Duodenal mucosa (tissue), 2 donors: Measurements from ENCODE around the gene CGREF1.

Experiments
- H3K27ac ChIP-seq: one replicate; pipeline ENCODE4 v1.7.0; 2013; ENCODE audit warnings: low read depth, low read length
- H3K27me3 ChIP-seq, 2 donors: one replicate each; pipeline ENCODE4 v1.7.0; 2013; ENCODE audit warnings: low read length in 2 of 2, control low read depth in 1 of 2; ENCODE audit not compliant: insufficient read depth in 2 of 2, control insufficient read depth in 1 of 2
- H3K36me3 ChIP-seq, 2 donors: one replicate each; pipeline ENCODE4 v1.7.0; 2013; ENCODE audit warnings: low read length in 2 of 2, control low read depth in 1 of 2; ENCODE audit not compliant: insufficient read depth in 2 of 2, control insufficient read depth in 1 of 2
- H3K4me1 ChIP-seq, 2 donors: one replicate each; pipeline ENCODE4 v1.7.0; 2013; ENCODE audit warnings: low read length in 2 of 2, control low read depth in 1 of 2; ENCODE audit not compliant: insufficient read depth in 2 of 2, control insufficient read depth in 1 of 2
- H3K4me3 ChIP-seq, 2 donors: one replicate each; pipeline ENCODE4 v1.7.0; 2013; ENCODE audit warnings: low read length in 2 of 2, low read depth in 1 of 2
- H3K9ac ChIP-seq, 2 donors: one replicate each; pipeline ENCODE4 v1.7.0; 2013; ENCODE audit warnings: low read length in 2 of 2, low read depth in 1 of 2
- H3K9me3 ChIP-seq, 2 donors: one replicate each; pipeline ENCODE4 v1.7.0; 2013; ENCODE audit warnings: low read length in 2 of 2, control low read depth in 1 of 2; ENCODE audit not compliant: control insufficient read depth in 1 of 2

CGREF1 gene

GRCh38 chr2:27152102-27152795, 33.3 kb upstream of the CGREF1 start:
- H3K4me1 ChIP-seq = peaks cover 5 to 6% of the 10 kb centered on the region in 2 donors
- H3K4me3 ChIP-seq = no peak overlapping the region
- H3K27ac ChIP-seq = no peak overlapping the region
- no peaks in the 10 kb centered on the region for H3K36me3 ChIP-seq
- H3K27me3 ChIP-seq = no peaks in the 10 kb centered on the region
- H3K9ac ChIP-seq = no peak overlapping the region
- H3K9me3 ChIP-seq = no peaks in the 10 kb centered on the region

GRCh38 chr2:27150639-27151230, 31.8 kb upstream of the CGREF1 start:
- Histone ChIP-seq H3K9ac (no peak overlapping the region), H3K9me3 (no peaks in the 10 kb centered on the region), H3K27me3 (no peaks in the 10 kb centered on the region), H3K4me3 (no peak overlapping the region), H3K36me3 (no peaks in the 10 kb centered on the region), H3K4me1 (peaks cover 5 to 6% of the 10 kb centered on the region in 2 donors), H3K27ac (no peak overlapping the region)

GRCh38 chr2:27149570-27150405, 30.9 kb upstream of the CGREF1 start:
- Histone ChIP-seq H3K36me3 (no peaks in the 10 kb centered on the region), H3K9me3 (no peaks in the 10 kb centered on the region), H3K4me3 (no peak overlapping the region), H3K27ac (no peak overlapping the region), H3K27me3 (no peaks in the 10 kb centered on the region), H3K4me1 (peaks cover 5 to 6% of the 10 kb centered on the region in 2 donors), H3K9ac (no peak overlapping the region)

GRCh38 chr2:27148801-27149439, 30.0 kb upstream of the CGREF1 start, which contains the start of gene TCF23:
TSS of gene TCF23 (plus strand) at chr2:27149004. CDS start at chr2:27149134, 130 bp downstream.
- H3K36me3 ChIP-seq = no peaks in the 10 kb centered on the region
- H3K27me3 ChIP-seq = no peaks in the 10 kb centered on the region
- no peak within 1 kb of the TSS for H3K27ac ChIP-seq
- H3K4me1 ChIP-seq = peaks cover 5 to 6% of the 10 kb centered on the region in 2 donors
- H3K9me3 ChIP-seq = no peaks in the 10 kb centered on the region
- no peak within 1 kb of the TSS for H3K4me3 ChIP-seq
- H3K9ac ChIP-seq = no peak within 1 kb of the TSS

- no peak overlapping the region for H3K9ac ChIP-seq
- no peak overlapping the region for H3K27ac ChIP-seq
- H3K4me3 ChIP-seq = no peak overlapping the region
- peaks cover 2 to 6% of the 10 kb centered on the region in 2 donors for H3K4me1 ChIP-seq
- H3K36me3 ChIP-seq = no peaks in the 10 kb centered on the region
- H3K27me3 ChIP-seq = no peaks in the 10 kb centered on the region
- H3K9me3 ChIP-seq = no peaks in the 10 kb centered on the region
Observed at GRCh38 chr2:27147935-27148334, 29.0 kb upstream of the CGREF1 start.

- Histone ChIP-seq H3K9ac (no peak overlapping the region), H3K27ac (no peak overlapping the region), H3K36me3 (no peaks in the 10 kb centered on the region), H3K27me3 (no peaks in the 10 kb centered on the region), H3K9me3 (no peaks in the 10 kb centered on the region), H3K4me1 (peaks cover 0 to 6% of the 10 kb centered on the region in 2 donors), H3K4me3 (no peak overlapping the region)
Observed at GRCh38 chr2:27145682-27146081, 26.8 kb upstream of the CGREF1 start.

- Histone ChIP-seq H3K4me3 (no peak overlapping the region), H3K27me3 (no peaks in the 10 kb centered on the region), H3K4me1 (no peaks in the 10 kb centered on the region), H3K9ac (no peak overlapping the region), H3K36me3 (no peaks in the 10 kb centered on the region), H3K9me3 (no peaks in the 10 kb centered on the region), H3K27ac (no peak overlapping the region)
Observed at GRCh38 chr2:27143285-27143684, 24.4 kb upstream of the CGREF1 start.

- Histone ChIP-seq H3K27me3 (no peaks in the 10 kb centered on the region), H3K9me3 (no peaks in the 10 kb centered on the region), H3K36me3 (no peaks in the 10 kb centered on the region), H3K4me1 (no peaks in the 10 kb centered on the region), H3K4me3 (no peak within 1 kb of the TSS), H3K9ac (no peak within 1 kb of the TSS), H3K27ac (no peak within 1 kb of the TSS)
Observed at GRCh38 chr2:27139310-27139709, 20.4 kb upstream of the CGREF1 start, which contains the start of gene PRR30. TSS of gene PRR30 (minus strand) at chr2:27139410. CDS start at chr2:27138329, 1,081 bp downstream.

GRCh38 chr2:27138111-27138510, 19.2 kb upstream of the CGREF1 start:
- Histone ChIP-seq H3K9ac (no peak overlapping the region), H3K4me1 (peaks cover 7% of the 10 kb centered on the region in 2 donors), H3K27me3 (no peaks in the 10 kb centered on the region), H3K4me3 (no peak overlapping the region), H3K27ac (no peak overlapping the region), H3K9me3 (no peaks in the 10 kb centered on the region), H3K36me3 (no peaks in the 10 kb centered on the region)
